ENCODE data around the gene LPCAT1. TPM values are rescaled to one million over a fixed set of nuclear protein-coding genes. Genes with fewer than 3 reads are reported as not detected.
A peak's percentile ranks its signal among the peaks of the same experiment; 100 is the strongest.

Gene LPCAT1
- total RNA-seq, 4 donors from 2014 or later: 7.7 to 44.8 (median 12.0) TPM

DNA sequence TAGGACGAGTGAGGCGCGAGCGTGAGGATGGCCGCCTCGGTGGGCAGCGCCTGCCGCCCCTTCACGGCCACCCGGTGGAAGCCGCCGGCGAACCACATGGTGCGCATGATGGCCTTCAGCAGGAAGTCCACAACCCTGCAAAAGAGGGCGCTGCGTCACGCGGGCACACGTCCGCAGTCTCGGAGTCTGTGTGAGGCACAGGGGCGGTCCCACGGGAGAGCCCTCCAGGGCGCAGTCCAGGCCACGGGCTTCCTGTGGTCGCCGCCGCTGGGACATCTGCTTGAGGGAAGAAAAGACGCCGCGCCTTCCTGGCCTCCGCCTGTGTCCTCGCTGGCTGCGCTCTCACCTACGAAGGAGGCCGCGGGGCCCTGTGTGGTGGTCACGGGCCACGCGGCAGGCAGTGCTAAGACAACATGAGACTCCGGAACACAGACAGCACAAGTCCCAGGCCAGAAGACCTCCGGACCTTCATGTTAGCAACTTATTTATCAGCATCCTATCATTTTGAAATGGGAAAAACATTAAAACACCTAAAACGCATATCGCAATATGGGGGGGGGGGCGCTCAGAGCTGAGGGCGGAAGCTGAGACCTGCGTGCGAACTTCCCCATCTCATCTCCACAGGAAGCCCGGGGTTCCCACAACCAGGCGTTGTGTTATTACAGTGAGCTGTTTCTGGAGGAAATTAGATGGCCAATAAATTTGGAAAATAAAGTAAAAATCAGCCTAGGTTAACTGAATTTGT, 28.8 kb downstream of the LPCAT1 start:
- peak in 1 of 4 donors; percentile 29 for TF ChIP-seq POLR2A (IDR thresholded peaks at IDR 0.05)
- TF ChIP-seq, protein P1, sequence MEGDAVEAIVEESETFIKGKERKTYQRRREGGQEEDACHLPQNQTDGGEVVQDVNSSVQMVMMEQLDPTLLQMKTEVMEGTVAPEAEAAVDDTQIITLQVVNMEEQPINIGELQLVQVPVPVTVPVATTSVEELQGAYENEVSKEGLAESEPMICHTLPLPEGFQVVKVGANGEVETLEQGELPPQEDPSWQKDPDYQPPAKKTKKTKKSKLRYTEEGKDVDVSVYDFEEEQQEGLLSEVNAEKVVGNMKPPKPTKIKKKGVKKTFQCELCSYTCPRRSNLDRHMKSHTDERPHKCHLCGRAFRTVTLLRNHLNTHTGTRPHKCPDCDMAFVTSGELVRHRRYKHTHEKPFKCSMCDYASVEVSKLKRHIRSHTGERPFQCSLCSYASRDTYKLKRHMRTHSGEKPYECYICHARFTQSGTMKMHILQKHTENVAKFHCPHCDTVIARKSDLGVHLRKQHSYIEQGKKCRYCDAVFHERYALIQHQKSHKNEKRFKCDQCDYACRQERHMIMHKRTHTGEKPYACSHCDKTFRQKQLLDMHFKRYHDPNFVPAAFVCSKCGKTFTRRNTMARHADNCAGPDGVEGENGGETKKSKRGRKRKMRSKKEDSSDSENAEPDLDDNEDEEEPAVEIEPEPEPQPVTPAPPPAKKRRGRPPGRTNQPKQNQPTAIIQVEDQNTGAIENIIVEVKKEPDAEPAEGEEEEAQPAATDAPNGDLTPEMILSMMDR (IDR thresholded peaks at IDR 0.05): no peak
- intact Hi-C loops (cut with DNase I): no loop called here
- peak; percentile 19 for DNase-seq
- Histone ChIP-seq H3K27ac (peak overlapping the region in 2 of 4 donors; percentile 13 to 14), H3K9me3 (no peaks in the 10 kb centered on the region), H3K4me3 (peak overlapping the region in 1 of 4 donors; percentile 8), H3K36me3 (peaks cover 0 to 56% (median 0%) of the 10 kb centered on the region in 3 donors), H3K4me1 (peaks cover 0 to 11% (median under 1%) of the 10 kb centered on the region in 3 donors), H3K27me3 (no peaks in the 10 kb centered on the region)
- 83 to 86% methylated on average over 11 to 15 of the region's 50 CpGs for WGBS, 2 donors

DNA sequence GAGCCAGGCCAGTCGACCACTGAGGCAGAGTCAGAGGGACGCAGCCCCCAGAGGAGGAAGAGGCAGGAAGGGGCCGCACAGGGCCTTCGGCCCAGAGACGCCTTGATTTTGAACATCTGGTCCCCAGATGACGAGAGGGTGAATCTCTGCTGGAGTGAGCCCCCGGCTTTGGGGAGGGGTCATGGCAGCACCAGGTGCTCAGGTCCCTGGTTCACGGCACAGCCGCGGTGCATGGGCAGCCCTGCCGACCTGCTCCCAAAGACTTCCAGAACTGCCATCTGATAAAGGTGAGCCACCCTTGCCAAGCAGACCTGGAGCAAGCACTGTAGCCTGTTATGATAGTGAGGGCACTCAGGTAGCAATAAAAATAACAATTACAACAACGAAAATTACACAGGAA, 29.8 kb downstream of the LPCAT1 start:
- intact Hi-C loops (cut with DNase I): no loop called here
- 53 to 100% methylated on average over 3 to 7 of the region's 12 CpGs for WGBS, 2 donors
- no peak for TF ChIP-seq POLR2A (IDR thresholded peaks at IDR 0.05)
- TF ChIP-seq, protein P1 (IDR thresholded peaks at IDR 0.05): no peak
- peaks cover 0 to 17% (median 5%) of the 10 kb centered on the region in 3 donors for H3K4me1 ChIP-seq
- peaks cover 0 to 61% (median 0%) of the 10 kb centered on the region in 3 donors for H3K36me3 ChIP-seq
- no peak overlapping the region for H3K4me3 ChIP-seq
- H3K27me3 ChIP-seq: no peaks in the 10 kb centered on the region
- H3K27ac ChIP-seq: peak overlapping the region in 1 of 4 donors; percentile 13
- no peak for DNase-seq
- H3K9me3 ChIP-seq: no peaks in the 10 kb centered on the region

DNA sequence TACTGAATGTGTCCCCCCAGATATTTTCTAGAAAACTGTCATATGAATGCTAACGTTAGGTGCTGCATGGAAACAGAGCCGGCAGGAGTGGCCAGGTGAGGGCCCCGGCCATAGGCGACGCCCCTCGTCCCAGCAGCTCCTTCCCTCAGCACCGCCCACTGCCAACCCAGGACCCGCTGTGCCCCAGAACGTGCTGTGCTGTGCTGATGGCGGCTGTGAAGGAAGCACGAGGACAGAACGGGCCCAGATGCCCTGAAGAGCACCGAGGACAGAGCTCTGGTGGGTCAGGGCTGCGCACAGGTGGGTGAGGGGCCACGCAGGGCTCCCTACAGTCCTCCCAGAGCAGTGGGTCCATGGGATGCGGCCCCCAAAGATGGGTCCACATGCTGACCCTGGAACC, 30.3 kb downstream of the LPCAT1 start:
- Histone ChIP-seq H3K36me3 (peaks cover 0 to 66% (median 0%) of the 10 kb centered on the region in 3 donors), H3K27ac (no peak overlapping the region), H3K27me3 (no peaks in the 10 kb centered on the region), H3K9me3 (no peaks in the 10 kb centered on the region), H3K4me3 (no peak overlapping the region), H3K4me1 (peaks cover 0 to 22% (median 5%) of the 10 kb centered on the region in 3 donors)
- DNase-seq: no peak
- TF ChIP-seq, protein P1 (IDR thresholded peaks at IDR 0.05): no peak
- no peak for TF ChIP-seq POLR2A (IDR thresholded peaks at IDR 0.05)
- intact Hi-C loops (cut with DNase I): no loop called here
- WGBS, 2 donors: no CpG with 5 or more reads among the region's 16 CpGs

DNA sequence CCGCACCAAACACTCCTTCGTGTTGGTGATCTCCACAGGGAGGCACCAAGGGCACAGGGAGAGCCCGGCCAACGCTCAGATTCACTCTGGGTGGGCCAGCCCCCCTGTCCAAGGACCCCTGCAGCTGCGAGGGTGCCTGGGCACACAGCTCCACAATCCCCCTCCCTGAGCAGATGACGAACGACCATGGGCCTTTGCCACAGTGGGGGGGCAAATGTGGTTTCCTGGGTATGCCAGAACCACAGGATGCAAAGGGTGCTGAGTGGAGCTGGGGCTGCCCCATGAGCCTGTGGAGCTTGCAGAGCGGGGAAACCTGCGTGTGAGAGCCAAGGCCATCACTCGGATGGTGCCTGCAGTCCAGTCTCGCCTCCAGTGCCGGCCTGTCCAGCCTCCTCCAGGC, 31.0 kb downstream of the LPCAT1 start:
- no peak overlapping the region for H3K27ac ChIP-seq
- no peak for TF ChIP-seq POLR2A (IDR thresholded peaks at IDR 0.05)
- TF ChIP-seq, protein P1 (IDR thresholded peaks at IDR 0.05): no peak
- no peaks in the 10 kb centered on the region for H3K9me3 ChIP-seq
- peaks cover 0 to 22% (median 5%) of the 10 kb centered on the region in 3 donors for H3K4me1 ChIP-seq
- H3K36me3 ChIP-seq: peaks cover 0 to 71% (median 0%) of the 10 kb centered on the region in 3 donors
- no peak overlapping the region for H3K4me3 ChIP-seq
- H3K27me3 ChIP-seq: no peaks in the 10 kb centered on the region
- 86 to 93% methylated on average over 4 to 7 of the region's 12 CpGs for WGBS, 2 donors
- no peak for DNase-seq
- intact Hi-C loops (cut with DNase I): no loop called here

DNA sequence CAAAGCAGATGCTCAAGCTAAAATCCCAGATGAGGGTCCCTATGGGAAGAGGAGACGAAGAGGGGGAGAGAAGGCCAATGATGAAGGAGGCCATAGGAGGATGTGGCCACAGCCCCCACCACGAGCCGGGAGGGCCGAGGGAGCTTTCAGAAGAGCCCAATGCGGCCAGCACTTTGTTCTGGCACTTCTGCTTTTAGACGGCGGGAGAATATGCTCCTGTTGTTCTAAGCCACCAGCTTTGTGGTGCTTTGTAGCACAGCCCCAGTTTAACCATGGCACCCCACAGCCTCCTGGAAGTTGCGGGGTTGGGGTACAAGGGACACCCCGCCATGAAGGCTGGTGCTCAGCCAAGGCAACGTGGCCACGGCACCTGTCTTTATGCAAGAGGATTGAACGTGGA, 33.4 kb downstream of the LPCAT1 start:
- TF ChIP-seq, protein P1 (IDR thresholded peaks at IDR 0.05): no peak
- no peak for TF ChIP-seq POLR2A (IDR thresholded peaks at IDR 0.05)
- no peak overlapping the region for H3K27ac ChIP-seq
- peaks cover 0 to 17% (median 5%) of the 10 kb centered on the region in 3 donors for H3K4me1 ChIP-seq
- H3K27me3 ChIP-seq: no peaks in the 10 kb centered on the region
- H3K4me3 ChIP-seq: no peak overlapping the region
- H3K36me3 ChIP-seq: peaks cover 0 to 95% (median 9%) of the 10 kb centered on the region in 3 donors
- WGBS, 2 donors: 70 to 81% methylated on average over 11 of the region's 12 CpGs
- intact Hi-C loops (cut with DNase I): no loop called here
- no peak for DNase-seq
- no peaks in the 10 kb centered on the region for H3K9me3 ChIP-seq
